Breast epithelium (tissue), 4 donors: ENCODE data around the gene SCAF1. TPM values are rescaled to one million over a fixed set of nuclear protein-coding genes. Genes with fewer than 3 reads are reported as not detected.

Experiments
- DNase-seq, 2 donors: peaks; one replicate each; pipeline ENCODE4 v3.0.0-alpha.2; 2019; ENCODE audit warnings: low spot score in 2 of 2
- H3K27ac ChIP-seq, 2 donors: fragments of 200-600 bp; sonication (generic) in 1 of 2; one replicate each; pipeline ENCODE4 v1.5.1; 2016 to 2019; ENCODE audit warnings: mild to moderate bottlenecking in 1 of 2
- H3K27me3 ChIP-seq, 2 donors: fragments of 200-600 bp; sonication (generic) in 1 of 2; one replicate each; pipeline versions ENCODE4 v1.5.1 to v1.6.0; 2017 to 2019; ENCODE audit warnings: control low read depth in 1 of 2, mild to moderate bottlenecking in 1 of 2
- H3K36me3 ChIP-seq: fragments of 200-600 bp; one replicate; pipeline ENCODE4 v1.5.1; 2019
- H3K4me1 ChIP-seq, 2 donors: fragments of 200-600 bp; sonication (generic); one replicate each; pipeline ENCODE4 v1.5.1; 2016 to 2019; ENCODE audit warnings: control low read depth in 1 of 2
- H3K4me3 ChIP-seq, 3 donors: fragments of 200-600 bp; sonication (generic); 1 replicate in 2 of 3; 2 replicates in 1 of 3; pipeline ENCODE4 v1.5.1; 2016 to 2019; ENCODE audit warnings: mild to moderate bottlenecking in 3 of 3, moderate library complexity in 2 of 3
- H3K9me3 ChIP-seq, 2 donors: fragments of 200-600 bp; sonication (generic) in 1 of 2; one replicate each; pipeline ENCODE4 v1.5.1; 2016 to 2019; ENCODE audit warnings: control low read depth in 1 of 2
- POLR2A ChIP-seq: fragments of 450-650 bp; IDR thresholded peaks from one replicate; pipeline ENCODE4 v1.6.1; 2016; ENCODE audit warnings: antibody characterized with exemption, mild to moderate bottlenecking, moderate library complexity
- POLR2AphosphoS5 ChIP-seq, 3 donors: sonication (generic); formaldehyde crosslinking; IDR thresholded peaks; one replicate each; pipeline ENCODE4 v1.6.1; 2017; ENCODE audit warnings: antibody characterized with exemption in 3 of 3
- intact Hi-C: fragments of 100-400 bp; cut with DNase I; formaldehyde crosslinking; loops from one replicate; pipeline ENCODE4 v1.15.1; 2023; ENCODE audit warnings: low total_unique reads
- total RNA-seq, 3 donors: library from RNA; depleted of rRNA; stranded (reverse); fragments of >200 nt; gene quantifications; one replicate each; pipeline ENCODE4 v1.1.0, GENCODE V29; 2016
- TF ChIP-seq, protein P1 (sequence below), 3 donors: fragments of 450-650 bp; IDR thresholded peaks; one replicate each; pipeline ENCODE4 v1.5.1; 2016 to 2017; ENCODE audit warnings: antibody characterized with exemption in 3 of 3, mild to moderate bottlenecking in 3 of 3, moderate library complexity in 3 of 3

Gene SCAF1
- total RNA-seq, 3 donors from 2014 or later: 9.8 to 15.4 (median 10.6) TPM

DNA sequence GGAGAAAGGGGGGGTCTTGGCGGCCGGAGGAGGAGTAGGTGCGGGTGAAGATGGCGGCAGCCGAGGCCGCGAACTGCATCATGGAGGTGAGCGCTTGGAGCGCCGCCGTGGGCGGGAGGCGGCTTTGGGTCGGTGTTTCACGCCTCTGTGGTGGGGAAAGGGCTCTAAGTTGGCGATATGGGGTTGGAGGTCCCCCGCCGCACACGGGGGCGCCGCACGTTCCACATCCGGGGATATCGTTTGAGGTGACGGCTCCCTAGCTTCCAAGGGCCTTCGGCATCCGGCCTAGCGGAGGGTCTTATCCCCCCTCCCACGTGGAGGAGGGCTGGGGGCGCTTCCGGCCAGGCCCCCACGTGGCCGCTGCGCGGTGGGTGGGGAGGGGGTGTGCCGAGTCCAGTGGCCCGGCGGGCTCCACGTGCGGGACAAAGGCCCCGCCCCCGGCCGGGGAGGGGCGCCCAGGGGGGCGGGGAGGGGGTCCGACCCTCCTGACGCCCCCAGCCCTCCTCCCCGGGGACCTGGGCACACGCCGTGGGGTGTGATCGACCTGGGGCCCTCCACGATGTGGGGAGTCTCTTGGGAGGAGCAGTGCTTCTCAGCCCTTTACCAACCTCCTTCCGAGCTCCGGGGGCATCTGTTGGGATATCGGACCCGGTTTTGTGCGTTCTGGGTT, 35.4 kb downstream of the SCAF1 start, which contains the start of gene PRMT1:
Gene PRMT1 (plus strand): TSS at position 41 of the 670 bp plus-strand sequence. CDS start 10 bp downstream, at position 51.
- no peak for DNase-seq
- Histone ChIP-seq H3K4me1 (peaks cover 11 to 12% of the 10 kb centered on the region in 2 donors), H3K4me3 (peak within 1 kb of the TSS; percentile 64 to 98 (median 84)), H3K9me3 (no peaks in the 10 kb centered on the region), H3K27me3 (no peaks in the 10 kb centered on the region), H3K27ac (peak within 1 kb of the TSS; percentile 95 to 96), H3K36me3 (no peaks in the 10 kb centered on the region)
- TF ChIP-seq, protein P1, sequence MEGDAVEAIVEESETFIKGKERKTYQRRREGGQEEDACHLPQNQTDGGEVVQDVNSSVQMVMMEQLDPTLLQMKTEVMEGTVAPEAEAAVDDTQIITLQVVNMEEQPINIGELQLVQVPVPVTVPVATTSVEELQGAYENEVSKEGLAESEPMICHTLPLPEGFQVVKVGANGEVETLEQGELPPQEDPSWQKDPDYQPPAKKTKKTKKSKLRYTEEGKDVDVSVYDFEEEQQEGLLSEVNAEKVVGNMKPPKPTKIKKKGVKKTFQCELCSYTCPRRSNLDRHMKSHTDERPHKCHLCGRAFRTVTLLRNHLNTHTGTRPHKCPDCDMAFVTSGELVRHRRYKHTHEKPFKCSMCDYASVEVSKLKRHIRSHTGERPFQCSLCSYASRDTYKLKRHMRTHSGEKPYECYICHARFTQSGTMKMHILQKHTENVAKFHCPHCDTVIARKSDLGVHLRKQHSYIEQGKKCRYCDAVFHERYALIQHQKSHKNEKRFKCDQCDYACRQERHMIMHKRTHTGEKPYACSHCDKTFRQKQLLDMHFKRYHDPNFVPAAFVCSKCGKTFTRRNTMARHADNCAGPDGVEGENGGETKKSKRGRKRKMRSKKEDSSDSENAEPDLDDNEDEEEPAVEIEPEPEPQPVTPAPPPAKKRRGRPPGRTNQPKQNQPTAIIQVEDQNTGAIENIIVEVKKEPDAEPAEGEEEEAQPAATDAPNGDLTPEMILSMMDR (IDR thresholded peaks at IDR 0.05): peak in 1 of 3 donors; percentile 14
- TF ChIP-seq POLR2A (peak; percentile 94), POLR2AphosphoS5 (IDR thresholded peaks at IDR 0.05) (peak; percentile 69 to 82 (median 78))
- intact Hi-C loops: no loop called here

- peak; percentile 66 to 72 for DNase-seq
- no peak for TF ChIP-seq POLR2A
- TF ChIP-seq, protein P1 (IDR thresholded peaks at IDR 0.05): peak; percentile 62 to 74 (median 67)
- intact Hi-C loops: no loop called here
- peak overlapping the region; percentile 89 to 96 for H3K27ac ChIP-seq
- no peaks in the 10 kb centered on the region for H3K27me3 ChIP-seq
- no peaks in the 10 kb centered on the region for H3K9me3 ChIP-seq
- H3K36me3 ChIP-seq: no peaks in the 10 kb centered on the region
- H3K4me1 ChIP-seq: peaks cover 11 to 12% of the 10 kb centered on the region in 2 donors
- peak overlapping the region; percentile 64 to 98 (median 84) for H3K4me3 ChIP-seq
Observed at GRCh38 chr19:49677901-49678674, 36.1 kb downstream of the SCAF1 start.

DNA sequence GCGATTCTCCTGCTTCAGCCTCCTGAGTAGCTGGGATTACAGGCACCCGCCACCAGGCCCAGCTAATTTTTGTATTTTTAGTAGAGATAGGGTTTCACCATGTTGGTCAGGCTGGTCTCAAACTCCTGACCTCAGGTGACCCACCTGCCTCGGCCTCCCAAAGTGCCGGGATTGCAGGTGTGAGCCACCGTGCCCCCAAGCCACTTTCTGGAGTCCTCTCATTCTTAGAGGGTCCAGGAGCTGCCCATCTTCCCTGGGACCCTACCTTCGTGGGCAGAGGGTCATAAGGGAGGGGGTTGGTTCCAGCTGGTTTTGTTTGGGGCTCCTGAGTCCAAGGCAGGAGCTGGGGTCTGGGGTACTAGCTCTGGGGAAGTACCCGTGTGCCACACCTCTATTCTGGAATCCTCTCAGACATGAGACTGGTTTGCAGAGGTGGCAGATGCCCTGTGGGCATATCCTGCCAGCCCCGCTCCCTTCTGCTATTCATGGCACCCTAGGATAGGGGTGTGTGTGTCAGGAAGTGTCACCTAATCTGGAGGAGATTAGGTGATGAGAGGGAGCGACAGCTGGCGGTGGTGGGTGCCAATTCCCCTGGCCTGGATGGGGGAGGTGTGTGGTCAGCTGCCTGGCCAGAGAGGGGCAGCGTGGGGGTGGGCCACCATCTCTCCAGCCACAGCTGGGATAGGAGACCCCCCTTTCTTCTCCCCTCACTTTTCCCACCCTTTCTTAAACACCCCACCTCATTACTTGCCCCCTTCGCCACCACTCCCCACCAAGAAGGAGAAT, 37.2 kb downstream of the SCAF1 start:
- intact Hi-C loops: no loop called here
- Histone ChIP-seq H3K4me1 (peaks cover 11 to 12% of the 10 kb centered on the region in 2 donors), H3K27ac (peak overlapping the region; percentile 60 to 72), H3K36me3 (no peaks in the 10 kb centered on the region), H3K27me3 (no peaks in the 10 kb centered on the region), H3K9me3 (no peaks in the 10 kb centered on the region), H3K4me3 (no peak overlapping the region)
- no peak for DNase-seq
- TF ChIP-seq POLR2AphosphoS5 (IDR thresholded peaks at IDR 0.05): no peak
- no peak for TF ChIP-seq POLR2A
- TF ChIP-seq, protein P1 (IDR thresholded peaks at IDR 0.05): no peak

DNA sequence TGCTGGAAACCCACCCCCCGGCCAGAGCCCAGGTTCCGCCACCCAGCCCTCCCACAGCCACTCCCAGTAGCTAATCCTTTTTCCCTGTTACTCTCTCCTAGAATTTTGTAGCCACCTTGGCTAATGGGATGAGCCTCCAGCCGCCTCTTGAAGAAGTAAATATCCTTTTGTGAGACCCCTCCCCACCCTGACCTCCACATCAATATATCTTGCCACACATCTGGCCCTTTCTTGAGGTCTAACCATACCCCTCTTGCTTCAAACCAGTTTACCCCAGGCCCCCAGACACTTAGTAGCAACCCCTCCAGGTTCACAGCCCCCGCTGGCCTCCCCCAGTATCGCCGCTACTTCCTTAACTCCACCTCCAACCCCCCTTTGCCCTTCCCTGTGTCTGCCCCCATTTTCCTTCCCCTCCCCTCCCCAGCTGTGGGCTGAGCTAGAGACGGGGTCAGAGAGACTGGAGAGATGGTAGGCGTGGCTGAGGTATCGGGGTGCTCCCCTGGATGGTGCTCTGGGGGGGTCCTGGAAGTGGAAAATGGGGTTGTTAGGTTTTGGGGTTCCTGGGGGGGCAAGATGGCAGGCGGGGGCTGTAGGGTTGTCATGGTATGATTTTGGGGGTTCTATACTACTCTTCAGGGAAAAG, 37.9 kb downstream of the SCAF1 start:
- H3K9me3 ChIP-seq: no peaks in the 10 kb centered on the region
- TF ChIP-seq POLR2AphosphoS5 (IDR thresholded peaks at IDR 0.05) (no peak), POLR2A (no peak)
- TF ChIP-seq, protein P1 (IDR thresholded peaks at IDR 0.05): no peak
- DNase-seq: no peak
- peak overlapping the region; percentile 60 to 72 for H3K27ac ChIP-seq
- no peaks in the 10 kb centered on the region for H3K27me3 ChIP-seq
- H3K36me3 ChIP-seq: no peaks in the 10 kb centered on the region
- intact Hi-C loops: no loop called here
- H3K4me3 ChIP-seq: peak overlapping the region in 2 of 3 donors; percentile 24 to 42
- peaks cover 11 to 12% of the 10 kb centered on the region in 2 donors for H3K4me1 ChIP-seq
